ENCODE data around the gene PTCH2.

The PTCH2 gene, protein sequence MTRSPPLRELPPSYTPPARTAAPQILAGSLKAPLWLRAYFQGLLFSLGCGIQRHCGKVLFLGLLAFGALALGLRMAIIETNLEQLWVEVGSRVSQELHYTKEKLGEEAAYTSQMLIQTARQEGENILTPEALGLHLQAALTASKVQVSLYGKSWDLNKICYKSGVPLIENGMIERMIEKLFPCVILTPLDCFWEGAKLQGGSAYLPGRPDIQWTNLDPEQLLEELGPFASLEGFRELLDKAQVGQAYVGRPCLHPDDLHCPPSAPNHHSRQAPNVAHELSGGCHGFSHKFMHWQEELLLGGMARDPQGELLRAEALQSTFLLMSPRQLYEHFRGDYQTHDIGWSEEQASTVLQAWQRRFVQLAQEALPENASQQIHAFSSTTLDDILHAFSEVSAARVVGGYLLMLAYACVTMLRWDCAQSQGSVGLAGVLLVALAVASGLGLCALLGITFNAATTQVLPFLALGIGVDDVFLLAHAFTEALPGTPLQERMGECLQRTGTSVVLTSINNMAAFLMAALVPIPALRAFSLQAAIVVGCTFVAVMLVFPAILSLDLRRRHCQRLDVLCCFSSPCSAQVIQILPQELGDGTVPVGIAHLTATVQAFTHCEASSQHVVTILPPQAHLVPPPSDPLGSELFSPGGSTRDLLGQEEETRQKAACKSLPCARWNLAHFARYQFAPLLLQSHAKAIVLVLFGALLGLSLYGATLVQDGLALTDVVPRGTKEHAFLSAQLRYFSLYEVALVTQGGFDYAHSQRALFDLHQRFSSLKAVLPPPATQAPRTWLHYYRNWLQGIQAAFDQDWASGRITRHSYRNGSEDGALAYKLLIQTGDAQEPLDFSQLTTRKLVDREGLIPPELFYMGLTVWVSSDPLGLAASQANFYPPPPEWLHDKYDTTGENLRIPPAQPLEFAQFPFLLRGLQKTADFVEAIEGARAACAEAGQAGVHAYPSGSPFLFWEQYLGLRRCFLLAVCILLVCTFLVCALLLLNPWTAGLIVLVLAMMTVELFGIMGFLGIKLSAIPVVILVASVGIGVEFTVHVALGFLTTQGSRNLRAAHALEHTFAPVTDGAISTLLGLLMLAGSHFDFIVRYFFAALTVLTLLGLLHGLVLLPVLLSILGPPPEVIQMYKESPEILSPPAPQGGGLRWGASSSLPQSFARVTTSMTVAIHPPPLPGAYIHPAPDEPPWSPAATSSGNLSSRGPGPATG

DNA sequence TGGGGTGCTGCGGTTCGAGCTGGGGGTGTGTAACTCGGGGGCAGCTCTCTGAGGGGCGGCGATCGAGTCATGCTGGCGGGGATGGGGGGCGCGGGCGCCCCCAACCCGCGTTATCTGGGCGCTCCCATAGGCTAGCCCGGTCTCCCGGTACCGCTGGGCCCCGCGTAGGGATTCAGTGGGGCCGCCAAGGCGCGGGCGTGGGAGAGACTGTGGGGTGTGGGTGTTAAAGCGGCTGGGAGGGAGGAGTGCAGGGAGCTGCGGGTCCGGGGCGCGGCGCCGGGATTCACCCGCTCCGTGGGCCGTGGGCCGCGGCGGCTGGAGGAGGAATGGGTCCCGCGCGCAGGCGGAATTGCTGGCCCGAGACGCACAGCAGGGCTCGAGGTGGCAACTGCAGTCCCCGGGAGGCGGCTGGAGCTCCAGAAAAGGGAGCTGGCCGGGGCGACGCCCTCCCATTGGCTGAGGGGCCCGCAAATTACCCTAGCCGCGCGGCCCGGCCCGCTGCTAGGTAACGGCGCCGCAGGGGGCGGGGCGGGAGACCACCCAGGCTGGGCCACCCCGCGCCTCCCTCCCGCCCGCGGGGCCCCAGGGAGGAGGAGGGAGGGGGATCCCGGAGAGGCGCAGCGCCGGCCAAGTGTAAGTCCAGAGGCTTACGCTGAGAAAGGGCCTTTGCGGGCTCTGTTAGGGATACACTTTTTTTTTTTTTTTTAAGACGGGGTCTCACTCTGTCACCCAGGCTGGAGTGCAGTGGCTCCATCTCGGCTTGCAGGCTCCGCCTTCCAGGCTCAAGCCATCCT is at the start of gene PTCH2:
TSS of gene PTCH2 (minus strand) at position 392 of the 794 bp plus-strand sequence. CDS start at position 71, 321 bp downstream.
- peak; percentile 40 to 55 for DNase-seq (ENCODE audit: low read depth in 2 of 2)

DNA sequence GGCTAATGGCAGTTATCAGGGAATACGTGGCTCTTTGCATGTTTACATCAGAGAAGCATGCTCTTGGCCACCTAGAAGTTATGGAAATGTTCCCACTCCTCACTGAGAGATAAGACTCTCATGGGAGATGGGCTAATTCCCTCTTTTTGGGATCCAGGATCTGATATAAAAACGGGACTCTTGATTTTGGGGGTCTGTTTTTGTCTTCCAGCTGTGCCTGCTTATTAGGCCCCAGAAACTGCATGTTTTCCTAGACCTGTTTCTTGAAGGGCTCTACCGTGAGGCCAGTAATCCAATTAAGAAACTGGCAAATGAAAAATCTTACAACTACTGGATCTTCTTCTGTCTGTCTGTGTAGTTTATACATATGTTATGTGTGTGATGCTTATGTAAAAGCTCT is 47.0 kb upstream of the PTCH2 start:
- DNase-seq (ENCODE audit: low read depth in 2 of 2), result no peak

- DNase-seq (ENCODE audit: low read depth in 2 of 2), result no peak
Observed at GRCh38 chr1:44885406-44885805, 42.4 kb upstream of the PTCH2 start.

DNA sequence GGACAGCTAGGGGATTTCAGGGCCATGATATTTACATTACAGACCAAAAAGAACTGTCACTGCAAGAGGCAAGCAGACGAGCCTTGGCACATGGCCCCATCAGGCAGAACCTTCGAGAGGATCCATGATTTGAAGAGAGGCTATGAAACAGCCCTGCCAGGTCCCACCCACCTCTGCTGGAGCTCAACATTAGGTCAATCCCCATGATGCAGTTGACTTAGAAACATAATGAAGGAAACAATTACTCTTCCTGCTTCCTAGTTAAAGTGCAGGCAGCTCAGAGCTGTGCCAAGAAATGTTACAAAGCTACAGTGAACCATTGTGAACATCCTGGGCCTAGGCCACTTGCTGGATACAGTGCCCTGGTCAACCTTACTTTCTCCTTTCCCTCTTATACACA is 41.7 kb upstream of the PTCH2 start:
- no peak for DNase-seq (ENCODE audit: low read depth in 2 of 2)

DNA sequence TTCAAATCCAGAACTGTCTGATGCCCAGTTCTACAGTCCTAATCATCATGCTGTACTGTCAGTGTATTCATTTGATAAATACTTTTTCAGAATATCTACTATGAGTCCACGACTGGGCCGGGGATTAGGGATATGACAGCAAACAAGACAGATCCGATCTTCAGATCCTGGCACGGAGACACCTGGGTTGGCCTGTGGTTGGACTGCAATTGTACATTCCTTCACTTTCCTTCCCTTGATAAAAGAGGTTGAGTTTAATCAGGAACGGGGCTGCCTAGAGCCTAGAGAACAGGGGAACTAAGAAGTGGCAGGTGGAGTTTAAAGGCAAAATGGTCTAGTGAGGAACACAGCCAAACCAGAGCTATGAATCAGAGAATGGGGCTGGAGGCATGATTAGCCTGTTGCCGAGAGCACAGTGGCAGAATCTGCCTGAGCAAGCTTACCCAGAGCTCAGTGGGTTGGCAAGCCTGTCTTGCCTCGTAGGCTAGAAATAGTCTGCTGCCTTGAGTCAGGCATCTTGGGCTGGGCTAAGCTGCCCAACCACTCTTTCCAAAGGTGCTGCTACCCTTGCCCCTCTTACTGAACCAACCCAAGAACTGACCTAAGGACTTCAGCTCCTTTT is 38.1 kb upstream of the PTCH2 start:
- DNase-seq (ENCODE audit: low read depth in 2 of 2), result no peak

DNA sequence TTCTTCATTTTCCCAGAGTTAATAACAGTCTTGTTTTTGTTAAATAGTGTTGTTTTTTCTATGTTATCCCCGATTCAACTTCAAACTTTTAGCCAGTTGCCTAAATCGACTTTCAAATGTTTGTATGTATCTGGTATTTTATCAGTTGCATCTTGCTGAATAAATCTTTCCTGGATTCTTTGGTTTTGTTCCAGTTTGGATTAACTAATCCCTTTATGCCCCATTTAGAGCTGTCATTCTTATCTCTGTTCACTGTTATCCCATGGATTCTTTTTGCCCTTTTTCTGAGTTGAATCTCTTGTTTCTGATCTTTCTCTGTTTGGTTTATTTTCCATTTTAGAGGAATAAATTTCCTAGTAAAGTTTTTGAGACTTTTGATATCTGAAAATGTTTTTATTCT is 31.1 kb upstream of the PTCH2 start:
- no peak for DNase-seq (ENCODE audit: low read depth in 2 of 2)

GRCh38 chr1:44870096-44870495 is 27.0 kb upstream of the PTCH2 start:
- no peak for DNase-seq (ENCODE audit: low read depth in 2 of 2)

GRCh38 chr1:44867801-44868200 is 24.7 kb upstream of the PTCH2 start:
- no peak for DNase-seq (ENCODE audit: low read depth in 2 of 2)

GRCh38 chr1:44862829-44863401 is 19.9 kb upstream of the PTCH2 start:
- DNase-seq (ENCODE audit: low read depth in 2 of 2), result no peak

DNA sequence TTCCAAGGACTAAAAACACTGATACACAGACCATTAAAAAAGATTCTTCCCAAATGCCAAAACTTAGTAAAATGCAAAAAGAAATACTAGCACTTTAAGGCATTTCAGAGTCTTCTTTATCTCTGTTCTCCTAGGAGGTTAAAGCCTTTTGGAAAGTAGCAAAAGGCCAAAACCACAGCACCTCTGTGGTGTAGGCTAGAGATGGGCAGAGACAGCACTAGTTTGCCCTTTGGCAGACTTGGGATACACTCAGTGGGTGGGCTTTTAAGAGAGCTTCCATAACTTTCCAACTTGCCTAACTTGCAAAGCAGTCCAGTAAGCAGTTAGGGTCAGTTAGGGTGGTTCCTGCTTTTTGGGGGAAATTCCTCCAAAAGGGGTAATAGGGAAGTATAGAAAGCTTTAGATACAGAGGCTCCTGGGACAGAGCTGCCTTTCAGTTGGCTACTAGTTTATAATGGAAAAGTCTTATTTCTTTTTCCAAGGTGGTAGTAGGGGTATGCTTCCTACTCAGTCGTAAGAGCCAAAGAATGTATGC is 17.9 kb upstream of the PTCH2 start:
- no peak for DNase-seq (ENCODE audit: low read depth in 2 of 2)

- DNase-seq (ENCODE audit: low read depth in 2 of 2), result no peak
Observed at GRCh38 chr1:44860331-44860730, 17.3 kb upstream of the PTCH2 start.

DNA sequence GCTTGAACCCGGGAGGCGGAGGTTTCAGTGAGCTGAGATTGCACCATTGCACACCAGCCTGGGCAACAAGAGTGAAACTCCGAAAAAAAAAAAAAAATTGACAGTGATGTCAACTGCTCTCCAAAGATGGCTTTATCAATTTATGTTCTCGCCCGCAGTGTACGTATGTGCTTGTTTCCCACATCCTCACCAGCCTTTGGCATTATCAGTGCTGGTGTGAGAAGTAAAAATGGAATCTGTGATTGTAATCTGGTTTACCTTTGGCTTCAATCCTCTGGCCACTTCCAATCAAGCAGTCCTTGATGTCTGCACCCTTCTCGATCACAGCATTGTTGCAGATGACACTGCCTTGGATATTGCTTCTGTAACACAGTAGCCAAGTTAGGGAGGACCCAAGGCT is 14.4 kb upstream of the PTCH2 start:
- no peak for DNase-seq (ENCODE audit: low read depth in 2 of 2)

- DNase-seq (ENCODE audit: low read depth in 2 of 2), result no peak
Observed at GRCh38 chr1:44855742-44856141, 12.7 kb upstream of the PTCH2 start.

DNA sequence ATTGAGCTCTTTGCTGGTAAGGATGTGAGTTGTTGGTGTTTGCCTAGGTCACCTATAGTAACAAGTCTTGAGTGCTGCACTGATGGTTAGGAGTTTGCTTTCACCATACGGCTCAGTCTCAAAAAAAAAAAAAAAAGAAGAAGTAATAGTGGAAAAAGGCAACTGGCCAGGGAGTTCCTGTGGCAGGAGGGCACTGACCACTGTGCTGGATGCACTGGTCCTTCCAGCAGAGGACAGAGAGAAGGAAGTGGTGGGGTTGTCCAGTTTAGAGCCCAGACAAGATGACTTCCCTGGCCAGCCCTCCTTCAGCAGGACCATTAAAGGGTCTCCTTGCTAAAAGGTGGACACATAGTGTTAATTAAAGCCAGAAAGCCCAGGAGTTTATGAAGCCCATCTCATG is 11.9 kb upstream of the PTCH2 start:
- DNase-seq (ENCODE audit: low read depth in 2 of 2), result no peak

DNA sequence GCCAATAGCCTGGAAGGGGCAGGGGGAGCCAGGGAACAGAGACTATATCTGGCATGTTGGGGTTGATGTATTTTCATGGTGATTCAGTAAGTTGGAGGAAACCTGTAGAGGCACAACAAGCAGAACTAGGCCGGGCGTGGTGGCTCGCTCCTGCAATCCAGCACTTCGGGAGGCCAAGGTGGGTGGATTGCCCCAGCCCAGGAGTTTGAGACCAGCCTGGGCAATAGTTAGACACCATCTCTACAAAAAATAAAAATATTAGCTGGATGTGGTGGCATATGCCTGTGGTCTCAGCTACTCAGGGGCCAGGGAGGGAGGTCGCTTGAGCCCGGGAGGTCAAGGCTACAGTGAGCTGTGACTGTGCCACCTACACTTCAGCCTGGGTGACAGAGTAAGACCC is 10.1 kb upstream of the PTCH2 start:
- DNase-seq (ENCODE audit: low read depth in 2 of 2), result no peak

DNA sequence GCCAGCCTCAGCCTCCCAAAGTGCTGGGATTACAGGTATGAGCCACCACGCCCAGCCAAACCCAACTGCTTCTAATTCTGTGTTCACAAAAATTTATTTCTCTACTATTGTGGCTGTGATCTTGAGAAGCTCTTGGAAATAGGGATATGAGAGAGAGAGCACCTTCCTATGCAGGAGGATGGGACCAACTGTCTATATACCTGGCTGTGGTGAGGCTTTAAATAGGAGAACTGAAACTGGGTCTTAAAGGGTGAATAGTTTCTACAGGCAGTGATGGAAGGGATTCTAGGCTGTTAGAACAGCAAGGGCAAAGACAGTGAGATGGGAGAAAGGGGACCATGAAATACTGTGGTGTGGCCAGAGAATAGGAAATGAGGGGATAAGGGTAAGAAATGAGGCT is 8.3 kb upstream of the PTCH2 start:
- DNase-seq (ENCODE audit: low read depth in 2 of 2), result no peak

DNA sequence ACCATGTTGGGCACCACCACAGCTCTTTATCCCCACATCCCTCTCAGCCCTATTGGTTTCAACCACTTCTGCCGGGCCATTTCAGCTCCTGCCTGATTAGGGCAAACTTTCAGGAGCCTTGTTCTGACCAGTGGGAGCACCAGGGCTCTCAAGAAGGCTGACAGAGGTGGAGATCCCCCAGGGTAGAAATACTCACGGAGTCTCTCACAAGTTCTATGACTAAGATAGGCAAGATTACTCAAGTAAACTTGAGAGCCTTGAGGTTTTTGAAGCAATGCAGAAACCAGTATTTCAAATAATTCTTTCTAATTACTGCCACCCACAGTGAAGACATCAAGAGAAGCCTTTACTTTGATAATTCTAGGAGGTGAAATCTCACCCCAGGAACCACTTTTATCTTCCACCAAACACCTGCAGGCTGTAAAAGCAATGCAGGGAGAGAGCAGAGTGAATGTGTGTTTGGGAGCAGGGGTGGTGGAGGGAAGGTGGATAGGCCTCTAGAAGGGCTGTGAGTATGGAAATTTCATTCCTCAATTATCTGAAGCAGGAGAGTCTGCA is 6.6 kb upstream of the PTCH2 start:
- no peak for DNase-seq (ENCODE audit: low read depth in 2 of 2)

DNA sequence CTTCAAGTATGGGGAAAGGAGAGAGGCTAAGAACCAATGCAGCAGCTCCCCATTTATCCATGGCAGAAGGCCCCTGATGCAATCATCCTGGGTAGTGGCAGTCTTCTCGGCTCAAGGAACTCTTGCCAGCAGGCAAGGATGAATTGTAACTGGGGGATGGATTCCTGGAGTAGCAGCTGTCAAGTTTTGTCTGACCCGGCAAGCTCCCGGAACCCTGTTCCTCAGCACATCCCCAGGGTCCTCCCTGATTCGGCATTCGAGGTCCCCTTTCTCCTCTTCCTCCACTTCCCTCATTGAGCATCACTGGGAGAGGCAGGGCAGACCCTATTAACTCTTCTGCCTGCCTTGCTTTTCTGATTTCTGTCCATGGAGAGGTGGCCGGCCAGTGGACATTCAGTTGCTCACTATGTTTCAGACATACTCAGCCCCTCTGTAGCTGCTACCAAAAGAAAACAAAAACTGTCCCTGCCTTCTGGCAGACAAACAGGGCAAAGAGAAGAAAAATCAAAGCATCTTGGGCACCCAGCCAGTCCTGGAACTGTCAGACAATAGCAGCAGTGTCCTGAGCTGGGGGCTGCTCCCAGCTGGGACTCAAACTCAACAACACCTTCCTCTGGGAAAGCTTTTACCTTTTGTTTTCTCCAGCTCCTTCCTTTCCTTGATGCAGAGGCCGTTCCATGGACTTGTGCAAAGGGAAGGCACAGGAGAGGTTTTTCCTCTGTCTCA is 5.6 kb upstream of the PTCH2 start:
- no peak for DNase-seq (ENCODE audit: low read depth in 2 of 2)

GRCh38 chr1:44847845-44848244 is 4.8 kb upstream of the PTCH2 start:
- no peak for DNase-seq (ENCODE audit: low read depth in 2 of 2)
